HCT116 (cell line): Measurements from ENCODE around the gene HOXA2. TPM values are rescaled to one million over a fixed set of nuclear protein-coding genes. Genes with fewer than 3 reads are reported as not detected.

Experiments used
- ATAC-seq: fragments of 200-7000 bp; cut with Tn5 transposase; 2 replicates; pipeline ENCODE4 v1.9.1; 2020; ENCODE audit warnings: mild to moderate bottlenecking, moderate library complexity
- BruUV-seq: library from RNA; stranded (reverse); fragments of 400-500 nt; replicated peaks from 2 replicates; lab custom pipeline; 2021; lab: Mats Ljungman, UMichigan
- CTCF ChIA-PET: fragments of 300-600 bp; sonication (Branson Sonifier 250); formaldehyde crosslinking; loops from one replicate; lab custom pipeline; 2021; ENCODE audit warnings: antibody characterized with exemption; lab: Charles Lee
- POLR2A ChIA-PET: fragments of 300-600, 350-600 bp; sonication (Branson Sonifier 250); formaldehyde crosslinking; loops from one replicate; lab custom pipeline; 2021; ENCODE audit warnings: antibody characterized with exemption; lab: Charles Lee
- RAD21 ChIA-PET, 2 experiments: fragments of 300-600 bp; sonication (Branson Sonifier 250); formaldehyde crosslinking; loops; one replicate each; lab custom pipeline; 2023; ENCODE audit warnings: low total read pairs in 2 of 2; ENCODE audit not compliant: uncharacterized antibody in 2 of 2, unreplicated experiment in 2 of 2, low non-redundant PET in 1 of 2; lab: Charles Lee
- DNase-seq: peaks from one replicate; pipeline ENCODE4 v3.0.0-alpha.2; 2010; ENCODE audit warnings: low read depth, low spot score
- H2AFZ ChIP-seq: fragments of 200-600 bp; shearing (Covaris generic), sonication (generic); 2 replicates; pipeline ENCODE4 v1.6.1; 2017; ENCODE audit warnings: low read depth, mixed run types, mixed read lengths, antibody characterized with exemption, low read length; ENCODE audit not compliant: poor library complexity, severe bottlenecking
- H3K27ac ChIP-seq: 2 replicates; pipeline ENCODE4 v1.5.1; 2012; ENCODE audit warnings: low read depth, low read length
- H3K27me3 ChIP-seq: fragments of 200-600 bp; sonication (generic); 2 replicates; pipeline ENCODE4 v1.6.1; 2016; ENCODE audit warnings: mixed run types, low read length, mixed read lengths; ENCODE audit not compliant: insufficient read depth
- H3K36me3 ChIP-seq, 2 experiments: fragments of 200-500 bp in 1 of 2; fragments of 200-600 bp in 1 of 2; sonication (Bioruptor generic) in 1 of 2; sonication (generic) in 1 of 2; 2 replicates each; pipeline versions ENCODE4 v1.5.1 to v1.6.1; 2014 to 2016; ENCODE audit warnings: low read length in 2 of 2, inconsistent platforms in 1 of 2, mixed read lengths in 1 of 2, mixed run types in 1 of 2; ENCODE audit not compliant: insufficient read depth in 2 of 2, control insufficient read depth in 1 of 2
- H3K4me1 ChIP-seq, 2 experiments: fragments of 200-600 bp in 1 of 2; sonication (generic) in 1 of 2; 2 replicates each; pipeline versions ENCODE4 v1.5.1 to v1.6.1; 2012 to 2017; ENCODE audit warnings: low read length in 2 of 2, inconsistent platforms in 1 of 2, mild to moderate bottlenecking in 1 of 2, mixed read lengths in 1 of 2, mixed run types in 1 of 2, moderate library complexity in 1 of 2; ENCODE audit not compliant: insufficient read depth in 2 of 2, control insufficient read depth in 1 of 2
- H3K4me2 ChIP-seq: fragments of 200-600 bp; sonication (generic); 2 replicates; pipeline ENCODE4 v1.6.1; 2017; ENCODE audit warnings: mixed run types, low read length, mixed read lengths
- H3K4me3 ChIP-seq, 2 experiments: fragments of 200-600 bp in 1 of 2; sonication (generic) in 1 of 2; replicated peaks in 1 of 2; 2 replicates each; pipeline ENCODE4 v1.5.1; 2011 to 2016; ENCODE audit warnings: low read length in 2 of 2, control low read depth in 1 of 2, low read depth in 1 of 2, mild to moderate bottlenecking in 1 of 2, mixed read lengths in 1 of 2, mixed run types in 1 of 2
- H3K79me2 ChIP-seq: fragments of 200-600 bp; sonication (generic); 2 replicates; pipeline ENCODE4 v1.6.1; 2017; ENCODE audit warnings: mild to moderate bottlenecking, mixed run types, low read length, moderate library complexity, mixed read lengths; ENCODE audit not compliant: insufficient read depth
- H3K9ac ChIP-seq: fragments of 200-600 bp; sonication (generic); 2 replicates; pipeline ENCODE4 v1.6.1; 2016; ENCODE audit warnings: low read length, mixed read lengths
- H3K9me2 ChIP-seq: fragments of 200-600 bp; sonication (generic), shearing (Covaris generic); 2 replicates; pipeline ENCODE4 v1.6.1; 2017; ENCODE audit warnings: mixed run types, mild to moderate bottlenecking, moderate library complexity; ENCODE audit not compliant: insufficient read depth
- H3K9me3 ChIP-seq, 2 experiments: fragments of 200-500 bp in 1 of 2; fragments of 200-600 bp in 1 of 2; sonication (Bioruptor generic) in 1 of 2; sonication (generic) in 1 of 2; 2 replicates each; pipeline ENCODE4 v1.6.1; 2014 to 2017; ENCODE audit warnings: low read length in 2 of 2, mixed read lengths in 2 of 2, inconsistent platforms in 1 of 2, low read depth in 1 of 2, mild to moderate bottlenecking in 1 of 2, mixed run types in 1 of 2, moderate library complexity in 1 of 2; ENCODE audit not compliant: control insufficient read depth in 1 of 2, insufficient read depth in 1 of 2
- H4K20me1 ChIP-seq: fragments of 200-600 bp; sonication (generic), shearing (Covaris generic); 2 replicates; pipeline ENCODE4 v1.6.1; 2017; ENCODE audit warnings: mixed run types, mild to moderate bottlenecking, moderate library complexity; ENCODE audit not compliant: insufficient read depth
- EGR1 ChIP-seq: IDR thresholded peaks from 2 replicates; pipeline ENCODE4 v1.6.1; 2012; ENCODE audit warnings: low read depth
- FOSL1 ChIP-seq: IDR thresholded peaks from 2 replicates; pipeline ENCODE4 v1.6.1; 2012; ENCODE audit warnings: low read depth
- JUND ChIP-seq: IDR thresholded peaks from 2 replicates; pipeline ENCODE4 v1.6.1; 2012
- POLR2A ChIP-seq: IDR thresholded peaks from 2 replicates; pipeline ENCODE4 v1.7.0; 2011; ENCODE audit warnings: borderline replicate concordance; ENCODE audit not compliant: insufficient read depth, insufficient read length; ENCODE audit errors: extremely low read depth
- SP1 ChIP-seq: IDR thresholded peaks from 2 replicates; pipeline ENCODE4 v1.6.1; 2012; ENCODE audit warnings: low read depth
- SRF ChIP-seq: IDR thresholded peaks from 2 replicates; pipeline ENCODE4 v1.6.1; 2012; ENCODE audit warnings: low read depth
- ZNF274 ChIP-seq: fragments of 200-500 bp; sonication (Bioruptor generic); IDR thresholded peaks from 2 replicates; pipeline ENCODE4 v1.6.1; 2014; ENCODE audit warnings: mild to moderate bottlenecking, low read depth, low read length, inconsistent platforms
- intact Hi-C: fragments of 100-400 bp; cut with micrococcal nuclease; formaldehyde crosslinking; loops from 2 replicates; pipeline ENCODE4 v1.10.0; 2022
- total RNA-seq: library from RNA; stranded (reverse); gene quantifications from one replicate; pipeline ENCODE4 v1.2.1, GENCODE V29; 2021; ENCODE audit not compliant: unreplicated experiment
- TF ChIP-seq, protein P1 (sequence below): IDR thresholded peaks from 2 replicates; pipeline ENCODE4 v1.6.1; 2012
- TF ChIP-seq, protein P2 (sequence below): IDR thresholded peaks from 2 replicates; pipeline ENCODE4 v1.6.1; 2011; ENCODE audit warnings: mild to moderate bottlenecking, low read length, moderate library complexity; ENCODE audit not compliant: insufficient replicate concordance; ENCODE audit errors: extremely low read depth

The HOXA2 gene
- total RNA-seq, 1 experiment from 2014 or later: 0.57 TPM

DNA sequence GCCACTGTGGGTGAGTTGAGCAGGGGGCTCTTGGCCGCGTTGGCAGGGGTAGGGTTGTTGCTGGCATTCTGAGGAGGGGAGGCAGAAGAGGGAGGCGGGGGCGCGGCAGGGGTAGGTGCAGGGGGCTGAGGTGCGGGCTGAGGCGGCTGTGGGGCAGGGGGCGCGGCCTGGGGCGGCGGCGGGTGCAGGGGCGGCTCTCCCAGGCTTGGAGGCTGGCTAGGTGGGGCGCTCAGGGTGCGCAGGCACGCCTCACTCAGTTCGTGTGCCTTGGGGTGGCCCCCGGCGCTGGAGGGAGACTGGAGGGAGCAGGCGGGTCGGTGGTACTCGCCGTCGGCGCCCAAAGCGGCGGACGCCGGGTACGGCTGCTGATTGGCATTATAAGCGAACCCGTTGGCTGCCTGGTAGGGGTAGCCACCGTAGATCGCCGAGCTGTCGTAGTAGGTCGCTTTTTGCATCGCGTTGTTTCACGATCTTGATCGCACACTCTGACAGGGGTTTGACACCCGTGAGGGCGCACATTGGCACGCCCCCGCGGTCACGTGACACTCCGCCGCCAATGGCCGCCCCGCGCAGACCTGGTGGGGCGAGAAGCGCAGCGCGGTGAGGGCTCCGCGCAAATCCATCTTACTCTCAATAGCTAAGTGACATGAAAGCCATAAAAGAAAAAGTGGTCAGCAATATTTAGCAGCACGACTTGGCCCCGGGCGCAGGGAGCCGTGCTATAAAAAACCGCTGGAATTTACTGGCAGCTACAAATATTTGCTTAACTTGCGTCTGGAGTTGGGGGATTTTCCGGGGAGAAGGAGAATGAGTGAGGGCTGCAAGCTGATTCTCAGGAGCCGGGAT lies 7.9 kb upstream of the HOXA2 start:
- Histone ChIP-seq H3K9me3 (no peaks in the 10 kb centered on the region), H3K9ac (no peak overlapping the region), H3K4me3 (no peak overlapping the region; a peak in 1 of 4 replicates), H3K27me3 (no peaks in the 10 kb centered on the region), H3K27ac (peak overlapping the region; percentile 28), H3K79me2 (peaks cover 20% of the 10 kb centered on the region), H4K20me1 (no peaks in the 10 kb centered on the region), H3K9me2 (no peaks in the 10 kb centered on the region), H2AFZ (no peak overlapping the region), H3K4me2 (peak overlapping the region; percentile 98), H3K36me3 (no peaks in the 10 kb centered on the region), H3K4me1 (peaks cover 36 to 42% of the 10 kb centered on the region in 2 experiments)
- BruUV-seq: no TSS peak
- DNase-seq (no peak), ATAC-seq (no peak)
- ChIA-PET POLR2A (interaction anchor here (1.0 kb wide), 1 partner anchor 14 kb away, joined by 4 read pairs; the partner anchor contains the start of gene HOXA1), CTCF (no interaction called here), RAD21 (no interaction called here)
- TF ChIP-seq, protein P1, sequence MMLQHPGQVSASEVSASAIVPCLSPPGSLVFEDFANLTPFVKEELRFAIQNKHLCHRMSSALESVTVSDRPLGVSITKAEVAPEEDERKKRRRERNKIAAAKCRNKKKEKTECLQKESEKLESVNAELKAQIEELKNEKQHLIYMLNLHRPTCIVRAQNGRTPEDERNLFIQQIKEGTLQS: no peak
- no peak for TF ChIP-seq SRF
- TF ChIP-seq EGR1: no peak
- TF ChIP-seq, protein P2, sequence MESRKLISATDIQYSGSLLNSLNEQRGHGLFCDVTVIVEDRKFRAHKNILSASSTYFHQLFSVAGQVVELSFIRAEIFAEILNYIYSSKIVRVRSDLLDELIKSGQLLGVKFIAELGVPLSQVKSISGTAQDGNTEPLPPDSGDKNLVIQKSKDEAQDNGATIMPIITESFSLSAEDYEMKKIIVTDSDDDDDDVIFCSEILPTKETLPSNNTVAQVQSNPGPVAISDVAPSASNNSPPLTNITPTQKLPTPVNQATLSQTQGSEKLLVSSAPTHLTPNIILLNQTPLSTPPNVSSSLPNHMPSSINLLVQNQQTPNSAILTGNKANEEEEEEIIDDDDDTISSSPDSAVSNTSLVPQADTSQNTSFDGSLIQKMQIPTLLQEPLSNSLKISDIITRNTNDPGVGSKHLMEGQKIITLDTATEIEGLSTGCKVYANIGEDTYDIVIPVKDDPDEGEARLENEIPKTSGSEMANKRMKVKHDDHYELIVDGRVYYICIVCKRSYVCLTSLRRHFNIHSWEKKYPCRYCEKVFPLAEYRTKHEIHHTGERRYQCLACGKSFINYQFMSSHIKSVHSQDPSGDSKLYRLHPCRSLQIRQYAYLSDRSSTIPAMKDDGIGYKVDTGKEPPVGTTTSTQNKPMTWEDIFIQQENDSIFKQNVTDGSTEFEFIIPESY: no peak
- TF ChIP-seq SP1: no peak
- no peak for TF ChIP-seq POLR2A
- TF ChIP-seq JUND: no peak
- TF ChIP-seq ZNF274: no peak
- TF ChIP-seq FOSL1: no peak
- intact Hi-C loops: no loop called here
